GM12873 (cell line): Measurements from ENCODE around the gene TXNRD1.

Experiments
- CTCF ChIP-seq: IDR thresholded peaks from 2 replicates; pipeline ENCODE4 v1.5.1; 2012; ENCODE audit warnings: low read depth, mild to moderate bottlenecking, moderate library complexity, low read length, control low read depth; ENCODE audit not compliant: insufficient read depth; ENCODE audit errors: missing control alignments

Gene TXNRD1

GRCh38 chr12:104230304-104231095, 14.9 kb downstream of the TXNRD1 start:
- no peak for TF ChIP-seq CTCF

- no peak for TF ChIP-seq CTCF
These were observed 17.2 kb downstream of the TXNRD1 start for GRCh38 chr12:104232609-104233280.

- no peak for TF ChIP-seq CTCF
These were observed 19.4 kb downstream of the TXNRD1 start for GRCh38 chr12:104234926-104235499.

- TF ChIP-seq CTCF: no peak
These were observed 22.4 kb downstream of the TXNRD1 start for GRCh38 chr12:104237930-104238329.

GRCh38 chr12:104242546-104243206, 27.1 kb downstream of the TXNRD1 start:
- no peak for TF ChIP-seq CTCF

- no peak for TF ChIP-seq CTCF
These were observed 28.0 kb downstream of the TXNRD1 start for GRCh38 chr12:104243551-104243950.

GRCh38 chr12:104243971-104244370, 28.4 kb downstream of the TXNRD1 start:
- no peak for TF ChIP-seq CTCF
